Measurements from ENCODE around the gene ATOX1.

DNA sequence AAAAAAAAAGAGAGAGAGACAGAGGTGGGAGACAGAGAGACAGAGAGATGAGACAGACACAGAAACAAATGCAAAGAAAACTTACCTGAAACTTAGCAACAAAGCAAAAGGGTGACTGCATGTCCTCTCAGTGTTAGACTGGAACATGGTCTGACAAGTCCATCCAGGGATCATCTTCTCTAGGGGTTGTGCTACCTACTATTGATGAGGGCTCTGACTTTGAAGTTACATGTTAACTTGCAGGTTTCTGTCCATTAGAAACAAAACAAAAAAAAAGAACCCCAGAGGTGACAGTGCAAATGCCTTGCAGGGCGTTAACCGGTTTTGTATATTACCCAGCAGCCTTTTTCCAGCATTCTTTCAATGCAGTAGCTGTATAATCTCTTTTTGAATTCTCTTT, 58.1 kb downstream of the ATOX1 start:
- TF ChIP-seq TAF1 (IDR thresholded peaks at IDR 0.05; ENCODE audit: low read depth, low read length) (no peak), POLR2A (IDR thresholded peaks at IDR 0.05; ENCODE audit: low read depth, low read length) (no peak), SPI1 (IDR thresholded peaks at IDR 0.05; ENCODE audit: low read depth, low read length) (no peak)
